NCI-H1930 (cell line): ENCODE measurements around the gene ADAMTS12.
A peak's percentile ranks its signal among the peaks of the same experiment; 100 is the strongest.
"Not testable (repeated sequence)": the region's sequence is repeated elsewhere in the genome, so short reads cannot be mapped to it uniquely, and the experiment has no call there.

Experiments used
- DNase-seq, 2 experiments: peaks; one replicate each; lab custom pipeline; 2025; lab: John Stamatoyannopoulos, UW

The ADAMTS12 gene

GRCh38 chr5:33891788-33892619, at the start of gene ADAMTS12:
Gene ADAMTS12 (minus strand): TSS chr5:33891990. CDS start chr5:33891856, 134 bp downstream.
- no peak for DNase-seq

- DNase-seq = no peak
These were observed 49.3 kb upstream of the ADAMTS12 start for GRCh38 chr5:33941090-33941489.

GRCh38 chr5:33939556-33940262, 47.9 kb upstream of the ADAMTS12 start:
- peak; percentile 36 to 42 for DNase-seq

GRCh38 chr5:33938881-33939280, 47.1 kb upstream of the ADAMTS12 start:
- DNase-seq = no peak

- DNase-seq = no peak
These were observed 46.7 kb upstream of the ADAMTS12 start for GRCh38 chr5:33938507-33938796.

GRCh38 chr5:33937707-33938506, 46.1 kb upstream of the ADAMTS12 start:
- no peak for DNase-seq

GRCh38 chr5:33937017-33937706, 45.4 kb upstream of the ADAMTS12 start:
- no peak for DNase-seq

GRCh38 chr5:33936381-33937016, 44.7 kb upstream of the ADAMTS12 start, which contains the start of gene RXFP3:
Gene RXFP3 (plus strand): TSS chr5:33936386. CDS start chr5:33936741, 355 bp downstream.
- DNase-seq = peak in 1 of 2 experiments; percentile 40

- peak; percentile 47 to 82 for DNase-seq
These were observed 44.2 kb upstream of the ADAMTS12 start for GRCh38 chr5:33936004-33936380.

- DNase-seq = no peak
These were observed 42.4 kb upstream of the ADAMTS12 start for GRCh38 chr5:33934176-33934575.

- no peak for DNase-seq
These were observed 42.0 kb upstream of the ADAMTS12 start for GRCh38 chr5:33933723-33934169.

GRCh38 chr5:33931136-33931535, 39.3 kb upstream of the ADAMTS12 start:
- no peak for DNase-seq

GRCh38 chr5:33929925-33930690, 38.3 kb upstream of the ADAMTS12 start:
- DNase-seq = no peak

- DNase-seq = no peak
These were observed 36.5 kb upstream of the ADAMTS12 start for GRCh38 chr5:33928283-33928682.

GRCh38 chr5:33927685-33928084, 35.9 kb upstream of the ADAMTS12 start:
- DNase-seq = no peak

- DNase-seq = no peak
These were observed 33.5 kb upstream of the ADAMTS12 start for GRCh38 chr5:33925278-33925677.

GRCh38 chr5:33921002-33921401, 29.2 kb upstream of the ADAMTS12 start:
- no peak for DNase-seq

GRCh38 chr5:33914844-33915243, 23.1 kb upstream of the ADAMTS12 start:
- DNase-seq = not testable (repeated sequence)

GRCh38 chr5:33906248-33906647, 14.5 kb upstream of the ADAMTS12 start:
- DNase-seq = not testable (repeated sequence)

- no peak for DNase-seq
These were observed 13.6 kb upstream of the ADAMTS12 start for GRCh38 chr5:33905381-33905780.

GRCh38 chr5:33903118-33903517, 11.3 kb upstream of the ADAMTS12 start:
- no peak for DNase-seq
